DND-41 (cell line): ENCODE measurements around the gene PTPN6.

ENCODE experiments used
- ATAC-seq: fragments of 200-7000 bp; cut with Tn5 transposase; 3 replicates; pipeline ENCODE4 v1.9.1; 2021; ENCODE audit warnings: low read depth; ENCODE audit not compliant: insufficient read depth
- DNase-seq: peaks from one replicate; pipeline ENCODE4 v3.0.0-alpha.2; 2020
- H2AFZ ChIP-seq: 2 replicates; pipeline ENCODE4 v1.6.0; 2012; ENCODE audit warnings: low read depth, low read length
- H3K27ac ChIP-seq: 2 replicates; pipeline ENCODE4 v1.5.1; 2012; ENCODE audit warnings: low read length, inconsistent platforms
- H3K27me3 ChIP-seq: fragments of 200-600 bp; sonication (generic); 2 replicates; pipeline ENCODE4 v1.6.0; 2012; ENCODE audit warnings: low read length, mild to moderate bottlenecking, inconsistent platforms; ENCODE audit not compliant: insufficient read depth, poor library complexity
- H3K36me3 ChIP-seq: 2 replicates; pipeline ENCODE4 v1.5.1; 2012; ENCODE audit warnings: low read length, inconsistent platforms; ENCODE audit not compliant: insufficient read depth
- H3K4me1 ChIP-seq: 2 replicates; pipeline ENCODE4 v1.5.1; 2012; ENCODE audit warnings: mild to moderate bottlenecking, low read length; ENCODE audit not compliant: insufficient read depth
- H3K4me2 ChIP-seq: 2 replicates; pipeline ENCODE4 v1.6.0; 2012; ENCODE audit warnings: mild to moderate bottlenecking, moderate library complexity, low read length, inconsistent platforms; ENCODE audit not compliant: insufficient read depth
- H3K4me3 ChIP-seq, 2 experiments: fragments of 200-600 bp in 1 of 2; shearing (Covaris generic) in 1 of 2; 2 replicates each; pipeline ENCODE4 v1.5.1; 2012 to 2016; ENCODE audit warnings: inconsistent platforms in 2 of 2, low read length in 2 of 2, mild to moderate bottlenecking in 2 of 2, low read depth in 1 of 2, moderate library complexity in 1 of 2
- H3K79me2 ChIP-seq: 2 replicates; pipeline ENCODE4 v1.6.0; 2012; ENCODE audit warnings: low read length, inconsistent platforms; ENCODE audit not compliant: insufficient read depth
- H3K9ac ChIP-seq: 2 replicates; pipeline ENCODE4 v1.6.0; 2012; ENCODE audit warnings: low read depth, mild to moderate bottlenecking, inconsistent platforms, low read length, moderate library complexity
- H3K9me3 ChIP-seq: 2 replicates; pipeline ENCODE4 v1.5.1; 2012; ENCODE audit warnings: low read length, moderate library complexity, mild to moderate bottlenecking, inconsistent platforms; ENCODE audit not compliant: insufficient read depth, severe bottlenecking
- H4K20me1 ChIP-seq: 2 replicates; pipeline ENCODE4 v1.6.0; 2012; ENCODE audit warnings: low read length; ENCODE audit not compliant: insufficient read depth
- EZH2 ChIP-seq: IDR thresholded peaks from 3 replicates; pipeline ENCODE4 v1.6.1; 2012; ENCODE audit warnings: borderline replicate concordance, low read depth, mild to moderate bottlenecking, moderate library complexity, low read length, inconsistent platforms; ENCODE audit not compliant: severe bottlenecking
- TF ChIP-seq, protein P1 (sequence below): IDR thresholded peaks from 2 replicates; pipeline ENCODE4 v1.5.1; 2012; ENCODE audit warnings: borderline replicate concordance, low read length, moderate library complexity, mild to moderate bottlenecking; ENCODE audit not compliant: poor library complexity, severe bottlenecking; ENCODE audit errors: extremely low read depth

The PTPN6 gene

DNA sequence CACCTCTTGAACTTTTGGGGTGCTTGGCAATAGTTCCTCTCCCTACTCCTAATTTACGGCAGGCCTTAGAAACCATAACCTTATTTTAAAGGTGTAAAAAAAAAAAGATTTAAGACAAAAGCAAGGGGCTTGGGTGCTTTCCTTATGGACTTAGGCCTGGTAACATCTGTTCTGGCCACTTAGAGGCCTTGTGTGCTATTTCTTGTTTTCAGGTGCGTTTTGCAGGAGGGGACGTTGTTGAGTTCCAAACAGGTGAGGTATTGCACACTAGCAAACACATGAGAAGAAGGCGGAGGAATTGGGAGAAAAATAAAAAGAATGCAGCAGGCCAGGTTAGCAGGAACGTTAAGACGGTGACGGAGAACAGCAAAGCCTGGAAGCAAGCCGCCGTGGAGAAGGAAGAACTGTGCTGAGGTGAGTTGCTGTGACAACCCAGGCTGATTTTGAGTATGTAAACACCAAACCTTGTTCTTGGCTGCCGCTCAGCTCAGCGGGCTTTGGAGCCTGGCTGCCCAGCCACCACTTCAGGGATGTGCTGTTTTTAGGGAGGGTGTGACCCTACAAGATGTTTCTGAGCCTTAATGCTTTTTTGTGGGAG lies 36.9 kb downstream of the PTPN6 start:
- TF ChIP-seq, protein P1, sequence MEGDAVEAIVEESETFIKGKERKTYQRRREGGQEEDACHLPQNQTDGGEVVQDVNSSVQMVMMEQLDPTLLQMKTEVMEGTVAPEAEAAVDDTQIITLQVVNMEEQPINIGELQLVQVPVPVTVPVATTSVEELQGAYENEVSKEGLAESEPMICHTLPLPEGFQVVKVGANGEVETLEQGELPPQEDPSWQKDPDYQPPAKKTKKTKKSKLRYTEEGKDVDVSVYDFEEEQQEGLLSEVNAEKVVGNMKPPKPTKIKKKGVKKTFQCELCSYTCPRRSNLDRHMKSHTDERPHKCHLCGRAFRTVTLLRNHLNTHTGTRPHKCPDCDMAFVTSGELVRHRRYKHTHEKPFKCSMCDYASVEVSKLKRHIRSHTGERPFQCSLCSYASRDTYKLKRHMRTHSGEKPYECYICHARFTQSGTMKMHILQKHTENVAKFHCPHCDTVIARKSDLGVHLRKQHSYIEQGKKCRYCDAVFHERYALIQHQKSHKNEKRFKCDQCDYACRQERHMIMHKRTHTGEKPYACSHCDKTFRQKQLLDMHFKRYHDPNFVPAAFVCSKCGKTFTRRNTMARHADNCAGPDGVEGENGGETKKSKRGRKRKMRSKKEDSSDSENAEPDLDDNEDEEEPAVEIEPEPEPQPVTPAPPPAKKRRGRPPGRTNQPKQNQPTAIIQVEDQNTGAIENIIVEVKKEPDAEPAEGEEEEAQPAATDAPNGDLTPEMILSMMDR, result no peak
- TF ChIP-seq EZH2, result no peak
- Histone ChIP-seq H4K20me1 (no peaks in the 10 kb centered on the region), H3K27ac (no peak overlapping the region), H3K36me3 (peaks cover 32% of the 10 kb centered on the region), H3K79me2 (no peaks in the 10 kb centered on the region), H3K4me2 (no peak overlapping the region), H3K4me1 (no peaks in the 10 kb centered on the region), H3K9me3 (no peaks in the 10 kb centered on the region), H3K4me3 (no peak overlapping the region), H3K27me3 (no peaks in the 10 kb centered on the region), H3K9ac (no peak overlapping the region), H2AFZ (no peak overlapping the region)
- DNase-seq, result no peak
- ATAC-seq, result no peak

DNA sequence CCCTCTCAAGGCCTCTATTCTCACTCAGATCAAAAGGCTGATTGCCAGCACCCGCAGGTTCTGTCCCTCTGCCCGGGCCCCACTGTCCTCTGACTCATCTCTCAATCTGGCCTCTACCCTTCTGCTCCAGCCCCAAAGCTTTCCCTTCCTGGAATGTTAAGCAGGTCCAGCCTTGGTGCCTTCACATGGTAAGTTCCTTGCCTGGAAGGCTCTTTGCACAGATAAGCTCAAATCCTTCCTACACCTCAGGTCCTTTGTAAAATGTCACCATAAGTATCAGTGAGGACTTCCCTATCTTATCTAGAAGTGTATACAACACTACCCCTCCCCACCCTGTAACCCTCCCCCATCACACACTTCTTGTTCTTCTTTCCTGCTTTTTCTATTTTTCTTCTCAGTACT lies 44.9 kb downstream of the PTPN6 start:
- Histone ChIP-seq H3K36me3 (peaks cover 33% of the 10 kb centered on the region), H4K20me1 (no peaks in the 10 kb centered on the region), H3K27me3 (no peaks in the 10 kb centered on the region), H2AFZ (no peak overlapping the region), H3K9ac (no peak overlapping the region), H3K9me3 (no peaks in the 10 kb centered on the region), H3K4me1 (no peaks in the 10 kb centered on the region), H3K79me2 (no peaks in the 10 kb centered on the region), H3K4me2 (no peak overlapping the region), H3K4me3 (no peak overlapping the region), H3K27ac (no peak overlapping the region)
- ATAC-seq (no peak), DNase-seq (no peak)
- TF ChIP-seq, protein P1, result no peak
- TF ChIP-seq EZH2, result no peak

DNA sequence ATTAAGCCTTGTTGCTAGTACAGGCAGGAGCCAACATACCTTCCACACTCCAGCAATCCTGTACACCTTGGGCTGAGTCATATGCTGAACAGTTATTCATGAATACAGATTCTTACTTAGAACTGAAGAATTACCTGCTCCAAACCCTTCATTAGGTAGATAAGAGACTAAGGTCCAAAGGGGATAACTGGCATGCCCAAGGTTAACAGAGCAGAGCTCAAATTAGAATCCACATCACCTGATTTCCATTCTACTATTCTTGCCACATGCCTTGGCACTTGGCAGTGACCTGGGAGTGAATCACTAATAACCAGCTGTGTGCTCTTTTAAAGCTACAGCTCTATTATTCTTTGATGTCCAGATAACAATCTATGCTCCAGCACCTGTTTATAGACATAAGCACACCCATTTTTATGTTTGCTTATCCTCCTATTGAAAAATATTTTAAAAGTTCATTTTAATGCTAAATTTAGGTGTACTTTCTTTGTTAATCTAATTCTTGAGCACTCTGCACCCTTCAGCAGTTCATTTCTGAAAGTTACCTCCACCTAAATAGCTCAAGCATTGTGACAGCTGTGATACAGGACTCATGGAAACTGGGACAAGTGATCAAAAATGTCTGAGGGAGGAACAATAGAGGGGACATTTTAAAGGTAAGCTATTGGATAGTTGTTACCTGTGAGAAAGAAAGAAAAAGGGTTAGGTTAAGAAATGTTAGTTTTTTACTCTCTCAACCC lies 47.7 kb downstream of the PTPN6 start:
- Histone ChIP-seq H3K27ac (no peak overlapping the region), H3K36me3 (peaks cover 36% of the 10 kb centered on the region), H2AFZ (no peak overlapping the region), H3K27me3 (no peaks in the 10 kb centered on the region), H3K9me3 (no peaks in the 10 kb centered on the region), H3K9ac (no peak overlapping the region), H3K4me2 (no peak overlapping the region), H4K20me1 (no peaks in the 10 kb centered on the region; the same call in 1 of the 2 replicates), H3K4me3 (no peak overlapping the region), H3K79me2 (no peaks in the 10 kb centered on the region), H3K4me1 (no peaks in the 10 kb centered on the region)
- no peak for TF ChIP-seq EZH2
- TF ChIP-seq, protein P1, result no peak
- no peak for DNase-seq
- ATAC-seq, result peak; percentile 37; the same call in 1 of the 3 replicates
